CD14-positive monocyte (primary cell): Measurements from ENCODE around the gene RALGAPB. TPM values are rescaled to one million over a fixed set of nuclear protein-coding genes. Genes with fewer than 3 reads are reported as not detected.

Source experiments
- DNase-seq, 3 donors: peaks; one replicate each; pipeline ENCODE4 v3.0.0-alpha.2; 2011 to 2022
- H2AFZ ChIP-seq: 2 replicates; pipeline ENCODE4 v1.6.0; 2012; ENCODE audit warnings: mild to moderate bottlenecking, low read depth, low read length, inconsistent platforms; ENCODE audit not compliant: insufficient read depth, poor library complexity, severe bottlenecking
- H3K27ac ChIP-seq, 2 donors: 1 replicate in 1 of 2; 2 replicates in 1 of 2; pipeline ENCODE4 v1.5.1; 2012 to 2013; ENCODE audit warnings: low read length in 2 of 2, control low read depth in 1 of 2, inconsistent platforms in 1 of 2, low read depth in 1 of 2, mild to moderate bottlenecking in 1 of 2
- H3K27me3 ChIP-seq, 2 donors: one replicate each; pipeline versions ENCODE4 v1.6.0 to v1.6.1; 2011 to 2013; ENCODE audit warnings: low read length in 2 of 2; ENCODE audit not compliant: control insufficient read depth in 2 of 2, insufficient read depth in 2 of 2
- H3K36me3 ChIP-seq, 2 donors: replicated peaks in 1 of 2; 1 replicate in 1 of 2; 2 replicates in 1 of 2; pipeline versions ENCODE4 v1.5.1 to v1.6.1; 2012 to 2013; ENCODE audit warnings: low read length in 2 of 2, control low read depth in 1 of 2, inconsistent platforms in 1 of 2, mild to moderate bottlenecking in 1 of 2; ENCODE audit not compliant: insufficient read depth in 2 of 2, control insufficient read depth in 1 of 2
- H3K4me1 ChIP-seq, 2 donors: 1 replicate in 1 of 2; 2 replicates in 1 of 2; pipeline versions ENCODE4 v1.5.1 to v1.6.1; 2012 to 2013; ENCODE audit warnings: low read length in 2 of 2, control low read depth in 1 of 2, inconsistent platforms in 1 of 2, mild to moderate bottlenecking in 1 of 2, moderate library complexity in 1 of 2; ENCODE audit not compliant: insufficient read depth in 2 of 2, control insufficient read depth in 1 of 2
- H3K4me2 ChIP-seq: replicated peaks from 2 replicates; pipeline ENCODE3; 2012; ENCODE audit warnings: low read length, moderate library complexity, mild to moderate bottlenecking; ENCODE audit not compliant: poor library complexity, severe bottlenecking; ENCODE audit errors: extremely low read depth
- H3K4me3 ChIP-seq, 3 experiments: fragments of 200-600 bp in 1 of 3; sonication (generic) in 1 of 3; replicated peaks in 1 of 3; 1 replicate in 2 of 3; 2 replicates in 1 of 3; pipeline ENCODE4 v1.5.1; 2011 to 2013; ENCODE audit warnings: low read length in 3 of 3, mild to moderate bottlenecking in 3 of 3, control low read depth in 2 of 3, low read depth in 2 of 3, inconsistent platforms in 1 of 3, moderate library complexity in 1 of 3
- H3K79me2 ChIP-seq: 2 replicates; pipeline ENCODE4 v1.6.0; 2012; ENCODE audit warnings: mild to moderate bottlenecking, control low read depth, inconsistent platforms, low read length, moderate library complexity; ENCODE audit not compliant: insufficient read depth
- H3K9ac ChIP-seq: 2 replicates; pipeline ENCODE4 v1.6.0; 2017; ENCODE audit warnings: low read length, mild to moderate bottlenecking; ENCODE audit not compliant: insufficient read depth, poor library complexity, severe bottlenecking
- H3K9me3 ChIP-seq, 2 donors: replicated peaks in 1 of 2; 1 replicate in 1 of 2; 2 replicates in 1 of 2; pipeline versions ENCODE4 v1.5.1 to v1.6.1; 2012 to 2013; ENCODE audit warnings: low read length in 2 of 2, control low read depth in 1 of 2; ENCODE audit not compliant: control insufficient read depth in 1 of 2, insufficient read depth in 1 of 2
- H4K20me1 ChIP-seq: 2 replicates; pipeline ENCODE4 v1.6.0; 2012; ENCODE audit warnings: mild to moderate bottlenecking, low read length, control low read depth, moderate library complexity; ENCODE audit not compliant: insufficient read depth
- H3K27ac Mint-ChIP-seq, 7 donors: one replicate each; pipeline ENCODE4 v1.8.0; 2020; ENCODE audit warnings: mild to moderate bottlenecking in 7 of 7, mixed read lengths in 7 of 7, moderate library complexity in 6 of 7, inconsistent platforms in 2 of 7
- H3K27me3 Mint-ChIP-seq, 3 donors: one replicate each; pipeline ENCODE4 v1.8.0; 2021 to 2022; ENCODE audit warnings: low read depth in 3 of 3, mild to moderate bottlenecking in 3 of 3, mixed read lengths in 3 of 3, moderate library complexity in 3 of 3, inconsistent platforms in 1 of 3
- H3K36me3 Mint-ChIP-seq, 2 donors: one replicate each; pipeline ENCODE4 v1.8.0; 2020; ENCODE audit warnings: mixed read lengths in 2 of 2, inconsistent platforms in 1 of 2, mild to moderate bottlenecking in 1 of 2
- H3K4me1 Mint-ChIP-seq: one replicate; pipeline ENCODE4 v1.8.0; 2020; ENCODE audit warnings: mild to moderate bottlenecking, mixed read lengths
- H3K4me3 Mint-ChIP-seq, 2 donors: one replicate each; pipeline ENCODE4 v1.8.0; 2020; ENCODE audit warnings: mild to moderate bottlenecking in 2 of 2, mixed read lengths in 2 of 2, moderate library complexity in 1 of 2
- H3K9me3 Mint-ChIP-seq, 7 donors: one replicate each; pipeline ENCODE4 v1.8.0; 2020 to 2022; ENCODE audit warnings: mixed read lengths in 7 of 7, mild to moderate bottlenecking in 6 of 7, moderate library complexity in 6 of 7, inconsistent platforms in 2 of 7
- CTCF ChIP-seq: fragments of 200-600 bp; IDR thresholded peaks from one replicate; pipeline ENCODE4 v1.8.0; 2022; ENCODE audit warnings: antibody characterized with exemption, mild to moderate bottlenecking
- WGBS: methylation state at CpG from one replicate; pipeline ENCODE4 v1.1.5; 2013; ENCODE audit warnings: missing lambda C conversion rate; ENCODE audit not compliant: insufficient coverage; 5-methylcytosine and 5-hydroxymethylcytosine counted together
- intact Hi-C, 2 donors: fragments of 100-400 bp; cut with micrococcal nuclease; formaldehyde crosslinking; loops; one replicate each; pipeline versions ENCODE4 v1.15.0 to v1.15.1; 2023
- polyA plus RNA-seq, 3 donors: library from polyadenylated mRNA; depleted of rRNA in 1 of 3; unstranded in 2 of 3; stranded (reverse) in 1 of 3; fragments of 300-500 nt in 2 of 3; fragments of >200 nt in 1 of 3; fragmentation: Illumina TruSeq in 2 of 3; gene quantifications; 1 replicate in 2 of 3; 2 replicates in 1 of 3; pipeline ENCODE4 v1.2.3, GENCODE V29; 2012 to 2021

RALGAPB gene
- polyA plus RNA-seq, 3 donors, result 4.7 to 15.5 (median 6.1) TPM

GRCh38 chr20:38427655-38428023 is 45.0 kb upstream of the RALGAPB start:
- H3K36me3 ChIP-seq, result peaks cover 95 to 99% of the 10 kb centered on the region in 2 donors
- no peak overlapping the region for H2AFZ ChIP-seq
- H3K4me2 ChIP-seq, result no peak overlapping the region
- no peaks in the 10 kb centered on the region for H3K4me1 ChIP-seq
- Mint-ChIP-seq H3K27me3 (peaks cover 0 to 2% (median 2%) of the 10 kb centered on the region in 3 donors), H3K9me3 (peaks cover 0 to 2% (median 0%) of the 10 kb centered on the region in 7 donors), H3K36me3 (peaks cover 90 to 100% of the 10 kb centered on the region in 2 donors), H3K27ac (peak overlapping the region in 3 of 7 donors; percentile 31 to 58 (median 50)), H3K4me1 (peaks cover 2% of the 10 kb centered on the region), H3K4me3 (no peak overlapping the region)
- peaks cover 97% of the 10 kb centered on the region for H4K20me1 ChIP-seq
- no peak overlapping the region for H3K9ac ChIP-seq
- peak overlapping the region in 1 of 2 donors; percentile 20 for H3K27ac ChIP-seq
- no peak for TF ChIP-seq CTCF
- H3K27me3 ChIP-seq, result no peaks in the 10 kb centered on the region
- WGBS, result 100% methylated on average over 5 of the region's 5 CpGs
- no peak for DNase-seq
- H3K4me3 ChIP-seq, result no peak overlapping the region
- H3K79me2 ChIP-seq, result peaks cover 86% of the 10 kb centered on the region
- intact Hi-C loops, result no loop called here
- H3K9me3 ChIP-seq, result no peaks in the 10 kb centered on the region

- Mint-ChIP-seq H3K4me3 (no peak overlapping the region), H3K27ac (peak overlapping the region in 1 of 7 donors; percentile 70), H3K36me3 (peaks cover 90 to 100% of the 10 kb centered on the region in 2 donors)
These were observed 43.8 kb upstream of the RALGAPB start for GRCh38 chr20:38428800-38429199.

More at GRCh38 chr20:38428800-38429199, 43.8 kb upstream of the RALGAPB start:
- no peaks in the 10 kb centered on the region for H3K27me3 ChIP-seq
- H3K4me1 Mint-ChIP-seq, result peaks cover 10% of the 10 kb centered on the region
- no peak overlapping the region for H3K9ac ChIP-seq
- H3K9me3 Mint-ChIP-seq, result peaks cover 0 to 2% (median 0%) of the 10 kb centered on the region in 7 donors
- peaks cover 0 to 2% (median 0%) of the 10 kb centered on the region in 3 donors for H3K27me3 Mint-ChIP-seq
- no peak overlapping the region for H3K27ac ChIP-seq
- 91% methylated on average over 3 of the region's 3 CpGs for WGBS
- H2AFZ ChIP-seq, result no peak overlapping the region
- H3K36me3 ChIP-seq, result peaks cover 91 to 99% of the 10 kb centered on the region in 2 donors
- no peak for TF ChIP-seq CTCF
- DNase-seq, result no peak
- intact Hi-C loops, result no loop called here
- H3K4me3 ChIP-seq, result no peak overlapping the region
- H3K4me1 ChIP-seq, result peaks cover 4 to 8% of the 10 kb centered on the region in 2 donors
- H3K9me3 ChIP-seq, result no peaks in the 10 kb centered on the region
- peaks cover 99% of the 10 kb centered on the region for H4K20me1 ChIP-seq
- H3K79me2 ChIP-seq, result peaks cover 91% of the 10 kb centered on the region
- no peak overlapping the region for H3K4me2 ChIP-seq
